Colonic mucosa (tissue), 4 donors: ENCODE measurements around the gene CCDC51. TPM values are rescaled to one million over a fixed set of nuclear protein-coding genes. Genes with fewer than 3 reads are reported as not detected.

Experiments
- DNase-seq: peaks from one replicate; pipeline ENCODE4 v3.0.0-alpha.2; 2020
- H3K27ac ChIP-seq: fragments of 200-600 bp; one replicate; pipeline ENCODE4 v1.8.0; 2021
- H3K27me3 ChIP-seq: fragments of 200-600 bp; one replicate; pipeline ENCODE4 v1.8.0; 2021
- H3K36me3 ChIP-seq: fragments of 200-600 bp; one replicate; pipeline ENCODE4 v1.8.0; 2021
- H3K4me1 ChIP-seq: fragments of 200-600 bp; one replicate; pipeline ENCODE4 v1.8.0; 2021; ENCODE audit warnings: mild to moderate bottlenecking
- H3K4me3 ChIP-seq: fragments of 200-600 bp; one replicate; pipeline ENCODE4 v1.8.0; 2021
- H3K9ac ChIP-seq, 2 donors: one replicate each; pipeline ENCODE4 v1.7.0; 2013; ENCODE audit warnings: control low read depth in 2 of 2, low read depth in 2 of 2, low read length in 2 of 2
- H3K9me3 ChIP-seq: fragments of 200-600 bp; one replicate; pipeline ENCODE4 v1.8.0; 2021
- intact Hi-C: fragments of 100-400 bp; cut with DNase I; formaldehyde crosslinking; loops from one replicate; pipeline ENCODE4 v1.14.1; 2022
- total RNA-seq, 2 donors: library from RNA; stranded (reverse); fragmentation: NEBNext Ultra II Directional in 1 of 2; extraction: Animal tissue kit (Norgen Biotek cat#: 25700) in 1 of 2; gene quantifications; one replicate each; pipeline ENCODE4 v1.2.1, GENCODE V29; 2021
- TF ChIP-seq, protein P1 (sequence below): fragments of 200-600 bp; IDR thresholded peaks from one replicate; pipeline ENCODE4 v1.8.0; 2022; ENCODE audit warnings: antibody characterized with exemption, mild to moderate bottlenecking
- donor health status: healthy.
- donor health status: DM: no; HTN: no; CAD: no.
- donor health status: DM: no; HTN: no; CAD: no.

CCDC51 gene
- total RNA-seq, 2 donors from 2014 or later = 11.8 to 21.5 TPM

DNA sequence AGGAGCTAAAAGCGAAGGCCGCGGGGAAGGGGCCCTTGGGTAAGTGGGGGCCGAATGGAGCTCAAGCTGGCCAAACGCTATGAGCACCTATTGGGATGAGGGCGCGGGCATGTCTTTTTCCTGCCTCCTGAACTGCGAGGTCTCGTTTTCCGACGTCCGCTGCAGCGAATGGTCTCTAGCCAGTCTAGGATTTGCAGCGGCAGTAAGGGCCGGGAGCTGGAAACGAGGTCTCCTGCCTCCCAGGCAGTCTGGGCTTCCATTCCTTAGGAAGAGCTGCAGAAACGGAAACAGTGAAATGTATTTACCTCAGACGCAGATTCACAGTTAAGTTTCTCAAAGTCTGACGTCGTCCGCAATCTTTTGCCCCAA is 655 bp upstream of the CCDC51 start:
- H3K9ac ChIP-seq = peak overlapping the region; percentile 93 to 94
- peaks cover 7% of the 10 kb centered on the region for H3K4me1 ChIP-seq
- no peaks in the 10 kb centered on the region for H3K27me3 ChIP-seq
- TF ChIP-seq, protein P1, sequence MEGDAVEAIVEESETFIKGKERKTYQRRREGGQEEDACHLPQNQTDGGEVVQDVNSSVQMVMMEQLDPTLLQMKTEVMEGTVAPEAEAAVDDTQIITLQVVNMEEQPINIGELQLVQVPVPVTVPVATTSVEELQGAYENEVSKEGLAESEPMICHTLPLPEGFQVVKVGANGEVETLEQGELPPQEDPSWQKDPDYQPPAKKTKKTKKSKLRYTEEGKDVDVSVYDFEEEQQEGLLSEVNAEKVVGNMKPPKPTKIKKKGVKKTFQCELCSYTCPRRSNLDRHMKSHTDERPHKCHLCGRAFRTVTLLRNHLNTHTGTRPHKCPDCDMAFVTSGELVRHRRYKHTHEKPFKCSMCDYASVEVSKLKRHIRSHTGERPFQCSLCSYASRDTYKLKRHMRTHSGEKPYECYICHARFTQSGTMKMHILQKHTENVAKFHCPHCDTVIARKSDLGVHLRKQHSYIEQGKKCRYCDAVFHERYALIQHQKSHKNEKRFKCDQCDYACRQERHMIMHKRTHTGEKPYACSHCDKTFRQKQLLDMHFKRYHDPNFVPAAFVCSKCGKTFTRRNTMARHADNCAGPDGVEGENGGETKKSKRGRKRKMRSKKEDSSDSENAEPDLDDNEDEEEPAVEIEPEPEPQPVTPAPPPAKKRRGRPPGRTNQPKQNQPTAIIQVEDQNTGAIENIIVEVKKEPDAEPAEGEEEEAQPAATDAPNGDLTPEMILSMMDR = no peak
- H3K27ac ChIP-seq = peak overlapping the region; percentile 83
- no peaks in the 10 kb centered on the region for H3K9me3 ChIP-seq
- H3K4me3 ChIP-seq = peak overlapping the region; percentile 77
- intact Hi-C loops = no loop called here
- no peak for DNase-seq
- no peaks in the 10 kb centered on the region for H3K36me3 ChIP-seq

DNA sequence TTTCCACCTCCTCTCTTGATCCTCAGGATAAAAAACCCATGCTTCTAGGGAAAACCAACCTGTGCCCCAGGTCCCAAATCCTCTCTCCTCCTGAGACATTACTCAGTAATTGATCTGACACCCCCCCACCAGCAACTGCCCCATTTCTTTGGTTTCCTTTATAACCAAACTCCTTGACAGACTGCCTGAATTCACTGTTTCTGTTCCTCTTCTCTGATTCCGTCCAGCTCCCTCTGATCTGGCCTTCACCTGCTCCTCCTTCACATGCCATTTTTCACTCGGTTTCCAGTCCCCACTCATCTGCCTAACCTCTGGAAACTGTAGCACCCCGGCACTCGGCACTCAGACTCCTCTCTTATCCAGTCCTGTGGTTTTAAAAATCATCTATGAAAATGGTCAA is 2.1 kb downstream of the CCDC51 start:
- Histone ChIP-seq H3K27me3 (no peaks in the 10 kb centered on the region), H3K27ac (no peak overlapping the region), H3K4me3 (no peak overlapping the region), H3K9me3 (no peaks in the 10 kb centered on the region), H3K4me1 (peaks cover 30% of the 10 kb centered on the region), H3K9ac (no peak overlapping the region), H3K36me3 (no peaks in the 10 kb centered on the region)
- intact Hi-C loops = loop anchor here (2.0 to 5.0 kb wide), 3 partner anchors 37 to 246 kb away; no protein-coding TSS in a partner anchor
- no peak for DNase-seq
- TF ChIP-seq, protein P1 = no peak

DNA sequence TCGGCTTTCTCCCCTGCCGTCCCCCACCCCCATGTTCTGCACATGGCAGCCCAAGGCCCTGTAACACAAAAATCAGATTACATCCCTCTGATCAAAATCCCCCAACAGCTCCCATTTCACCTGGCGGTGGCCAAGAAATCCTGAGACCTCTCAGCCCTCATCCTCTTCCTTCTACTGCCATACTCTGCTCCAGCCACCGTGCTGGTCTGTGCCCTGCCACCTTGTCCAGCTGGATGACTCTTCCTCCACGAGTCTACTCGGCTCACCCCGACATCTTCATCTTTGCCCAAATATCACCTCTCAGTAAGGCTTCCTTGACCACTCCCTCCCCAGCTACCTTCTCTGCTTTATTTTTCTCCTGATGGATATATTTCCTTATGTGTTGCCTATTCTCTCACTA is 3.1 kb downstream of the CCDC51 start:
- Histone ChIP-seq H3K27ac (no peak overlapping the region), H3K9me3 (no peaks in the 10 kb centered on the region), H3K36me3 (no peaks in the 10 kb centered on the region), H3K4me1 (peaks cover 30% of the 10 kb centered on the region), H3K27me3 (no peaks in the 10 kb centered on the region), H3K4me3 (no peak overlapping the region), H3K9ac (no peak overlapping the region)
- no peak for DNase-seq
- intact Hi-C loops = loop anchor here (2.0 to 5.0 kb wide), 3 partner anchors 36 to 245 kb away; no protein-coding TSS in a partner anchor
- TF ChIP-seq, protein P1 = no peak

DNA sequence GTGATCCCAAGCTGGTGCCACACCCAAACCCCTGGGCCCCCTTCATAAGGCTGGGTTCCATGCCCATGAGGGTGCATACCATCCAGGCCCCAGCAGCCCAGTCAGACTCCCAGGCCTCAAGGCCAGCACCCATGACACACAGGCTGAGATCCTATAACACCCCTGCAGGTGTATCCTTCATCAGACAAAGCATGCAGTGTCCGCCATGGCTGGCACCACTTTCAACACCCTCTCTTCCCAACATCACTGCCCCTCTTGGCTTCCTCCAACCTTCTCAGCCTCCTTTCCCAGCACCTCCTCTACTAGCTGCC is 3.5 kb downstream of the CCDC51 start:
- no peak overlapping the region for H3K27ac ChIP-seq
- H3K4me1 ChIP-seq = peaks cover 30% of the 10 kb centered on the region
- H3K4me3 ChIP-seq = no peak overlapping the region
- intact Hi-C loops = loop anchor here (2.0 to 5.0 kb wide), 3 partner anchors 36 to 244 kb away; no protein-coding TSS in a partner anchor
- no peak overlapping the region for H3K9ac ChIP-seq
- H3K9me3 ChIP-seq = no peaks in the 10 kb centered on the region
- no peaks in the 10 kb centered on the region for H3K27me3 ChIP-seq
- DNase-seq = no peak
- H3K36me3 ChIP-seq = no peaks in the 10 kb centered on the region
- TF ChIP-seq, protein P1 = no peak

DNA sequence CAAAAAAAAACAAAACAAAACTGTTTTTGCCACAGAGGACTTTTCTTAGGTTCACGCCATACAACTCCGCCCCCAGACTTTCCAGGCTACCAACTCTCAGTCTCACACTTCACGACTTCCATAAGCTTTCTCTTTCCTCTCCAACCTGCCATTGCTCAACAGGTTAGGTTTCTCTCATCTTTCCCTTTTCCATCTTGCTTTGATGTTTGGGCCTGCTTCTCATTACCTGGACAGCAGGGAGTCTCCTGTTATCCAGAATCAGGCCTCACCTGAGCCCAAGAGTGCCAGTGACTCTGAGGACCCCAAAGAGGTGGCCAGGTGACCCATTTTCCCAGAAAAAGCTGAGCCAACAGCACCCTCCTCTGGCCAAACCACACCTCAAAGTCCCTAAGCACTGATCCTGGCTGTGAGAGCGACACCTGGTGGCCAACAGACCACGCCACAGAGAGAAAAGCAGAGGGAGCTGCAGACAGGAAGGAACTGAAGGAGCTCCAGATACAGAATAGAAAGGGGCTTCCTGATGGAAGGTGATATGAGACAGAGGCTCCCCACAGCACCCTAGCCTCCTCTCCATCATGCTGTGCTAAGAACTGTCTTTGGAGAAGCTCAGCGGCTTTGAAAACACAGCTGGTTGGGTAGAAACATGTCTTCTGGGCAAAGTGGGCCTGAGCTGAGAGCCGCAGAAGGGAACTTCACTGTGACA is 4.0 kb downstream of the CCDC51 start:
- Histone ChIP-seq H3K36me3 (no peaks in the 10 kb centered on the region), H3K4me3 (no peak overlapping the region), H3K9me3 (no peaks in the 10 kb centered on the region), H3K4me1 (peaks cover 30% of the 10 kb centered on the region), H3K9ac (no peak overlapping the region), H3K27me3 (no peaks in the 10 kb centered on the region), H3K27ac (no peak overlapping the region)
- TF ChIP-seq, protein P1 = peak; percentile 100
- DNase-seq = peak; percentile 92
- intact Hi-C loops = loop anchor here (2.0 to 5.0 kb wide), 3 partner anchors 35 to 244 kb away; no protein-coding TSS in a partner anchor
